Lower leg skin (tissue), 4 donors: ENCODE measurements around the gene ABHD17B. TPM values are rescaled to one million over a fixed set of nuclear protein-coding genes. Genes with fewer than 3 reads are reported as not detected.

Experiments used
- DNase-seq, 2 donors: peaks; one replicate each; pipeline ENCODE4 v3.0.0-alpha.2; 2019; ENCODE audit warnings: low spot score in 2 of 2
- H3K4me3 ChIP-seq: fragments of 200-600 bp; sonication (generic); 2 replicates; pipeline ENCODE4 v1.5.1; 2017; ENCODE audit warnings: mild to moderate bottlenecking, low read depth; ENCODE audit not compliant: poor library complexity, severe bottlenecking
- POLR2A ChIP-seq, 2 donors: fragments of 450-650 bp; IDR thresholded peaks; one replicate each; pipeline ENCODE4 v1.6.1; 2016 to 2017; ENCODE audit warnings: antibody characterized with exemption in 2 of 2, mild to moderate bottlenecking in 1 of 2, moderate library complexity in 1 of 2
- WGBS, 2 donors: methylation state at CpG; one replicate each; pipeline ENCODE4 v1.1.5; 2018; 5-methylcytosine and 5-hydroxymethylcytosine counted together
- intact Hi-C: fragments of 100-400 bp; cut with DNase I; formaldehyde crosslinking; loops from one replicate; pipeline ENCODE4 v1.15.0; 2023; ENCODE audit warnings: low total_unique reads
- total RNA-seq, 4 donors: library from RNA; depleted of rRNA; stranded (reverse); fragments of >200 nt; gene quantifications; one replicate each; pipeline ENCODE4 v1.1.0, GENCODE V29; 2016
- TF ChIP-seq, protein P1 (sequence below), 3 donors: fragments of 450-650 bp; IDR thresholded peaks; one replicate each; pipeline ENCODE4 v1.5.1; 2016; ENCODE audit warnings: antibody characterized with exemption in 3 of 3, mild to moderate bottlenecking in 3 of 3, moderate library complexity in 2 of 3

The ABHD17B gene
- total RNA-seq, 4 donors from 2014 or later, result 36.8 to 44.1 (median 40.1) TPM

DNA sequence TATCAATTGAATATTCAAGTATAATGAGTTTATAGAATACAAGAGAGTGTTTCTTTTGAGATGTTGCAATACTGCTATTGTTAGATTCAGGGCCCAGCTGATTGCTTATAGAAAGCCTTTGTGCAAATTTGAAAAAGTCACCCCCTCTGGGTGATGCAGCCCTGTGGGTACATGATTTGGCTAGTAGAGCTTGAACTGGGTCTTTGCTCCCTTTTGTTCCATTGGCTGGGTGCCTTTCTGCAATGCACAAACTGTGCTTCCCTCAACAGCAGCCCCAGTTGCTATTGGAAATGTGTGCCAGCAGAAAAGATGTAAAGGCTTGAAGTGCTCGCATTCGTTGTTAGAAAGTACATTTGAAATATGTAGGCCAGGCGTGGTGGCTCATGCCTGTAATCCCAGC is 80.8 kb downstream of the ABHD17B start:
- DNase-seq, result no peak
- WGBS, 2 donors, result 60 to 73% methylated on average over 2 to 3 of the region's 3 CpGs
- no peak overlapping the region for H3K4me3 ChIP-seq
- no peak for TF ChIP-seq POLR2A (IDR thresholded peaks at IDR 0.05)
- TF ChIP-seq, protein P1, sequence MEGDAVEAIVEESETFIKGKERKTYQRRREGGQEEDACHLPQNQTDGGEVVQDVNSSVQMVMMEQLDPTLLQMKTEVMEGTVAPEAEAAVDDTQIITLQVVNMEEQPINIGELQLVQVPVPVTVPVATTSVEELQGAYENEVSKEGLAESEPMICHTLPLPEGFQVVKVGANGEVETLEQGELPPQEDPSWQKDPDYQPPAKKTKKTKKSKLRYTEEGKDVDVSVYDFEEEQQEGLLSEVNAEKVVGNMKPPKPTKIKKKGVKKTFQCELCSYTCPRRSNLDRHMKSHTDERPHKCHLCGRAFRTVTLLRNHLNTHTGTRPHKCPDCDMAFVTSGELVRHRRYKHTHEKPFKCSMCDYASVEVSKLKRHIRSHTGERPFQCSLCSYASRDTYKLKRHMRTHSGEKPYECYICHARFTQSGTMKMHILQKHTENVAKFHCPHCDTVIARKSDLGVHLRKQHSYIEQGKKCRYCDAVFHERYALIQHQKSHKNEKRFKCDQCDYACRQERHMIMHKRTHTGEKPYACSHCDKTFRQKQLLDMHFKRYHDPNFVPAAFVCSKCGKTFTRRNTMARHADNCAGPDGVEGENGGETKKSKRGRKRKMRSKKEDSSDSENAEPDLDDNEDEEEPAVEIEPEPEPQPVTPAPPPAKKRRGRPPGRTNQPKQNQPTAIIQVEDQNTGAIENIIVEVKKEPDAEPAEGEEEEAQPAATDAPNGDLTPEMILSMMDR (IDR thresholded peaks at IDR 0.05), result no peak
- intact Hi-C loops, result no loop called here

DNA sequence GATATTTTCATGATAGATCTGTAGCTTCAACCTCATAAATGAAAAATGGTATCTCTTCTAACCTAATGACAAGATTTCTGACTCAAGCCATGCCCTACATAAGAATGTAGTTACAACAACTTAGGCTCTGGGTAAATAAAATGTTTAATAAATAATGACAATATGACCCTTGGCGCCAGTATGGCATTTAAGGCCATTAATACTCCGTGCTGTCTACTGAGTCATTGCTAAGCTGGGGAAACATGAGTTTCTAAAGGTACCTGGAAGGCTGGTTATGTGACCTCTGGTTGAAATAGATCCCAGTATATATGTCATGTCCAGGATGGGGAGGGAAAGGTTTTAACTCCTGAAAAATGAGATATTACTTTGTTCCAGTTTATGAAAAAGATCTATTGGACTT is 84.7 kb downstream of the ABHD17B start:
- 47 to 50% methylated on average over 2 of the region's 2 CpGs for WGBS, 2 donors

DNA sequence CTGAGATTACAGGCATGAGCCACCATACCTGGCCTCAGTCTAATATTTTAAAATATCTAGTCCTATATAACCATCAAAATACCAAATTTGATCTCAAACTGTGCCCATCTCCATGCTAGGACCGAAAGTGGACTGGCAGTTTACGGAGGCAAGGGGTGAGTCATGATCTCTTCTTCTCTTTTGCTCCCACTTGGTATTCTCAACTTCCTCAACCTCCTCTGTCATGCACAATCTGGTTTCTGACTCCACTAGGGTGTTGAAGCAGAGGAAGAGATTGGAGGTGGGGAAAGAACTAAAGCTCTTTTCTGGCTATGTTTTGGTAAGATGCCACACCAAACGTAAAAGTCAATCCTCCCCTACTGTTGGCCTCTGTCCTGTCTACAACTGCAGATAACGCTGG is 86.7 kb downstream of the ABHD17B start:
- H3K4me3 ChIP-seq, result no peak overlapping the region
- TF ChIP-seq, protein P1 (IDR thresholded peaks at IDR 0.05), result no peak
- TF ChIP-seq POLR2A (IDR thresholded peaks at IDR 0.05), result no peak
- DNase-seq, result no peak
- WGBS, 2 donors, result 76 to 86% methylated on average over 4 of the region's 4 CpGs
- intact Hi-C loops, result no loop called here

More for the DNA sequence above, 84.7 kb downstream of the ABHD17B start:
- TF ChIP-seq, protein P1 (IDR thresholded peaks at IDR 0.05), result no peak
- no peak for TF ChIP-seq POLR2A (IDR thresholded peaks at IDR 0.05)
- no peak for DNase-seq
- no peak overlapping the region for H3K4me3 ChIP-seq
- intact Hi-C loops, result no loop called here

DNA sequence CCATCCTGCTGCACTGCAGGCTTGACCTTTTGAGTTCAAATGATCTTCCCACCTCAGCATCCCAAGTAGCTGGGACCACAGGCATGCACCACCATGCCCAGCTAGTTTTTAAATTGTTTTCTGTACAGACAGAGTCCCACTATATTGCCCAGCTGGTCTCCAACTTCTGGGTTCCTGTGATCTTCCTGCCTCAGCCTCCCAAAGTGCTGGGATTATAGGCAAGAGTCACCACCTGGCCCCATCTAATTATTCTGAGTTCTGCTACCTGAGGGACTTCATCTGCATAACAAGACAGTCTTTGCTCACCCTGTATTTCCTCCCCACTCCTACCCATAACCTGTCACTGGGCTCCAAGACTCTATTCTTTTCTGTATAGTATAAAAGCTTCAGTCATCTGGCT is 88.1 kb downstream of the ABHD17B start:
- no peak overlapping the region for H3K4me3 ChIP-seq
- DNase-seq, result no peak
- intact Hi-C loops, result no loop called here
- TF ChIP-seq, protein P1 (IDR thresholded peaks at IDR 0.05), result no peak
- TF ChIP-seq POLR2A (IDR thresholded peaks at IDR 0.05), result no peak

DNA sequence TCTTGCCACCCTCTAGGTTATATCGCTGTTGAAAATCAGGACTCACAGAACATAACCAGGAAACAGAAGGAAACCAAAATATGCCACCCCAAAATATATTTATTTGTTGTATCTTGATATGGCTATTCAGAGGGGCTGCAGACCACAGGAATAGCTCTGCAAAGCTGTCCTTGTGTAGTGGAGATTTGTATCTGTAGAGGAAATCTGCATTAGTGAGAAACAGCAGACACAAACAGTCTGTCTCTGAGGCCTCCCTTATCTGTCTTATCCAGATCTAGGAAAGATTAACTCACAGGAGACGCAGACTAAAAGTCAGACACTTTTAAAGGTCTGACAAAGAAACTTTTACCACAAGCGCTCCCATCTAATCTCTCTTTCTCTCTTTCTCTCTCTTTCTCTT is 88.5 kb downstream of the ABHD17B start:
- intact Hi-C loops, result no loop called here
- H3K4me3 ChIP-seq, result no peak overlapping the region
- 74 to 78% methylated on average over 3 of the region's 3 CpGs for WGBS, 2 donors
- TF ChIP-seq, protein P1 (IDR thresholded peaks at IDR 0.05), result no peak
- no peak for TF ChIP-seq POLR2A (IDR thresholded peaks at IDR 0.05)
- no peak for DNase-seq

DNA sequence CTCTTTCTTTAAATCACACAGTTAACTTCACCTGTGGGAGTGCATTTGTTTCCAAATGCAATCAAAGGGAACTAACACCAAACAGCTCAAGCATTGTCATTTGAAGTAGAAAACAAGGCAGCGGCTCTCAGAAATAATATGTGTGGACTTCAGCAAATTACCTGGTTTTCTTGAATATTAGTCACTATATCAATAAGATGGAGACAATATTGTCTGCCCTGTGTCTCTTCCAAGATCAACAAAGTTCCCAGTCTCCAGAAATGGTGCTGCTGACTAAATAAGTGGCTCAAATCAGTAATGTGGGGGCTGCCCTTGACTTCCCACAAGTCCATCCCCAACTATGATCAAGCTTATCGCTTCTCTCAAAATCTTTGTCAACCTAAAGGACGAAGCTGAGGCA is 89.6 kb downstream of the ABHD17B start:
- WGBS, 2 donors, result 87 to 90% methylated on average over 3 of the region's 3 CpGs
- H3K4me3 ChIP-seq, result no peak overlapping the region
- TF ChIP-seq, protein P1 (IDR thresholded peaks at IDR 0.05), result no peak
- TF ChIP-seq POLR2A (IDR thresholded peaks at IDR 0.05), result no peak
- intact Hi-C loops, result no loop called here
- no peak for DNase-seq
